G401.6 (cell line): ENCODE data around the gene SEC14L2.
"Not testable (repeated sequence)": the region's sequence is repeated elsewhere in the genome, so short reads cannot be mapped to it uniquely, and the experiment has no call there.

ENCODE experiments used
- FAIRE-seq: peaks from 2 replicates; lab custom pipeline; 2012; peaks lifted over from hg19 to GRCh38; lab: Jason Lieb, UNC

SEC14L2 gene

GRCh38 chr22:30459181-30460052 is 62.6 kb downstream of the SEC14L2 start:
- no peak for FAIRE-seq

GRCh38 chr22:30460147-30460546 is 63.3 kb downstream of the SEC14L2 start:
- no peak for FAIRE-seq

GRCh38 chr22:30460555-30460954 is 63.7 kb downstream of the SEC14L2 start:
- FAIRE-seq = not testable (repeated sequence)

GRCh38 chr22:30469165-30469564 is 72.3 kb downstream of the SEC14L2 start:
- no peak for FAIRE-seq

- no peak for FAIRE-seq
Observed at GRCh38 chr22:30470655-30471054, 73.8 kb downstream of the SEC14L2 start.

GRCh38 chr22:30471616-30472318 is 74.9 kb downstream of the SEC14L2 start, which contains the start of gene SEC14L3:
TSS of gene SEC14L3 (minus strand) at chr22:30472017. CDS start at chr22:30471958, 59 bp downstream.
- FAIRE-seq = no peak

- no peak for FAIRE-seq
Observed at GRCh38 chr22:30472994-30473720, 76.3 kb downstream of the SEC14L2 start.

- FAIRE-seq = no peak
Observed at GRCh38 chr22:30474121-30474520, 77.3 kb downstream of the SEC14L2 start.
